KBM-7 (cell line): ENCODE measurements around the gene CCNB1.
"Not testable (repeated sequence)": the region's sequence is repeated elsewhere in the genome, so short reads cannot be mapped to it uniquely, and the experiment has no call there.

Experiments used
- DNase-seq: peaks from one replicate; pipeline ENCODE4 v3.0.0-alpha.2; 2015
- in situ Hi-C: fragments of 300-500 bp; cut with MboI; formaldehyde crosslinking; loops from 2 replicates; pipeline ENCODE4 v1.14.3; 2020; ENCODE audit warnings: low sequenced_read_pairs, low pct_unique_long_range_greater_than_20kb, mixed read lengths

Gene CCNB1

DNA sequence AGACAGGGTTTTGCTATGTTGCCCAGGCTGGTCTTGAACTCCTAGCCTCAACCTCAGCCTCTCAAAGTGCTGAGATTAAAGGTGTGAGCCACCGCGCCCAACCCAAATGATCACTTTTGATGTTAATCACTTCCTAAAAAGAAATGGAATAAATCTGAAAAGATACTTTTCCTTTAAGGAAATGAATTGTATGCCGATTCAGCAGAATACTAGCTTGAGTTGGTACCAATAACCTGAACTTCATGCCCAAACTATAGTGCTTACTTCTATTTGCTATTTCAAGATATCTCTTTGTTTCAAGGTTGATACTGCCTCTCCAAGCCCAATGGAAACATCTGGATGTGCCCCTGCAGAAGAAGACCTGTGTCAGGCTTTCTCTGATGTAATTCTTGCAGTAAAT is 4.0 kb downstream of the CCNB1 start:
- in situ Hi-C loops = no loop called here

DNA sequence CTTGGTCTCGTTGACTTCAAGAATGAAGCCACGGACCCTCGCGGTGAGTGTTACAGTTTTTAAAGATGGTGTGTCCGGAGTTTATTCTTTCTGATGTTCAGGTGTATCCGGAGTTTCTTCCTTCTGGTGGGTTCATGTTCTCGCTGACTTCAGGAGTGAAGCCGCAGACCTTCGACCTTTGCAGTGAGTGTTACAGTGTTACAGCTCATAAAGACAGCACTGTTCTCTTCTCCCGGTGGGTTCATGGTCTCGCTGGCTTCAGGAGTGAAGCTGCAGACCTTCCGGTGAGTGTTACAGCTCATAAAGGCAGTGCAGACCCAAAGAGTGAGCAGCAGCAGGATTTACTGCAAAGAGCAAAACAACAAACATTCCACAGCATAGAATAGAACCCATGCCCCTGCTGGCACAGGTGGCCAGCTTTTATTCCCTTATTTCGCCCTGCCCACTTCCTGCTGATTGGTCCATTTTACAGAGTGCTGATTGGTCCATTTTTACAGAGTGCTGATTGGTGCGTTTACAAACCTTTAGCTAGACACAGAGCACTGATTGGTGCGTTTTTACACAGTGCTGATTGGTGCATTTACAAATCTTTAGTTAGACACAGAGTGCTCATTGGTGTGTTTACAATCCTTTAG is 14.8 kb downstream of the CCNB1 start:
- not testable (repeated sequence) for DNase-seq

More for the DNA sequence above, 4.0 kb downstream of the CCNB1 start:
- DNase-seq = no peak

DNA sequence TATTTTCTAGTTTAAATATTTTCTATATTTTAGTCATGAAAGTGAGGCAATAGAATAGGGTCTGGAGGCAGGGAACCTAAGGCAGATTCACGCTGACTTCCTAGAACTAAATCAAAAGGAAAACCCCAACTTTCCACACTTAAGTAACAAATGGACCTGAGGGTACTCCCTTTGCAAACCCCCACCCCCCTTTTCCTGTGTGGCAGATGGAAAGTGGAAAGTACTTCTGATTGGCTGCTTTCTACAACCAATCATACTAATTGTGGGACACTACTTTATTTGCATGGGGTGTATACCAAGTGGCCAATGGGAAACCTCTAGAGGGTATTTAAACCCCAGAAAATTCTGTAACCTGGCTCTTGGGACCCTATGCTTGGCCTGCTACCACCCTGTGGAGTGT is 17.7 kb downstream of the CCNB1 start:
- in situ Hi-C loops = no loop called here
- no peak for DNase-seq

More for the DNA sequence above, 14.8 kb downstream of the CCNB1 start:
- in situ Hi-C loops = not testable (repeated sequence)

DNA sequence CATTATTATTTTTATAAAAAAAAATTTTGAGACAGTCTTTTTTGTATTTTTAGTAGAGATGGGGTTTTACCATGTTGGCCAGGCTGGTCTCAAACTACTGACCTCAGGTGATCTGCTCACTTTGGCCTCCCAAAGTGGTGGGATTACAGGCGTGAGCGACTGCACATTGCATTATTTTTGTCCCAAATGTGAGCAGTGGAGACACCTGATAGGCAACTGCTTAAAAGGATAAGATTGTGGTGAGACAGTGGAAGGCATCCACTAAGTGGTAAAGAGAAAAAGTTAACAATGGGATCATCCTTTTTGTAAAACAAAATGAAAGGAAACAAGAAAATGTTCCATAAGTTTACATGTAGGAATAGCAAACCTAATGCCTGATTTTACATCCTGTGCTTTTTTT is 20.4 kb downstream of the CCNB1 start:
- no peak for DNase-seq
- in situ Hi-C loops = no loop called here

DNA sequence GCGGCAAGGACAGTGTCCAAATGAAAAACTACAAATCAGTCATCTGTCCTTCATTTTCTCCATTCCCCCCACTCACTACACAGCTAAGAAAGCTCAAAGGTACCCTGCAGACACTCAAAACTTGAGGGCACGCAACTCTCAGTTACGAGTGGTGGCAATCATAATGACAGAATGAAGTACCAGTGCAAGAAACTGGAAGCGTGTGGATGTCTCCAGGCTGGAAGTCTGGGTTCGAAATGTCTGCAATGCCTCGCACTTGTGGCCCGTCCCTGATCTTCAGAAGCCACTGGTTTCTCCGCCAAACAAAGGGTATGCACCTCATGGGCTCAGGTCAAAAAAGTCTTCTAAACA is 21.8 kb downstream of the CCNB1 start:
- DNase-seq = no peak
- in situ Hi-C loops = no loop called here

DNA sequence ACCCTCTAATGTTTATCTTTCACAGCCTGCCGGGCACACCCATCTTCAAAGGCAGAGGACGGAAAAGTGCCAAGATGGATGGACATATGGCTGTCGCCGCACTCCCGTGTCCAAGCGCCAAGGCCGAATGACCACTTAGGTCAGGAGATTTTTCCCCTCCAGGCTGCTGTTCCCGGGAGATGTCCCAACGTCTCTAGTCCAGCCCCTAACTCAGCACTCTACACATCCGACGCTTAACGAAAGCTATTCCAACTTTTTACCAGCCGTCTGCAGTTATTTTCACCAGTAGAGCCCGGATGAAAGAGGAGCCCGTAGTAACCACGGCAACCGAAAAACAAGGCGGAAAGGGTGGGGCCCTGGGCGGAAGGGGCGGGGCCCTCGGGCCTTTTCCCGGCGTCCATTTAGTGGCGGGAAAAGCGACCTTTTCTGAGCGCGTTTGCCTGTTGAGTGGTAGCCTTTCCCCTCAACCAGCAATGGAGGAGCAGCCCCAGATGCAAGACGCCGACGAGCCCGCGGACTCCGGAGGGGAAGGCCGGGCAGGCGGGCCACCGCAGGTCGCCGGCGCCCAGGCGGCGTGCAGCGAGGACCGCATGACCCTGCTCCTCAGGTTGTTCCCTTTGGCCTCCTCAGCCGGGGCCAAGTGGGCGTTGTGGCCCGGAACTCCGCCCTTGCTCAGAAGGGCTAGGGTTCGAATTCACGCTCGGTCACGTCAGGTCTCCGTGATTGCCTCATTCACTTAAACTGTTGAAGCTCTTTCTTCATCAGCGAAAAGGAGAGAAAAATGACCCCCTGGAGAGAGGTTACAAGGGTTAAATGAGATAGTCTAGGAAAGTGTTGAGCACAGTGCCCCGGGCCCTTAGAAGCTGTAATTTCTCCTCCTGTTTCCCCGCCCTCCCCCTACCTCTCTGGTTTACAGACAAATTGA is 22.5 kb downstream of the CCNB1 start, which contains the start of gene CENPH:
Gene CENPH (plus strand): TSS at position 422 of the 925 bp plus-strand sequence. CDS start 52 bp downstream, at position 474.
- DNase-seq = peak; percentile 96
- in situ Hi-C loops = no loop called here

DNA sequence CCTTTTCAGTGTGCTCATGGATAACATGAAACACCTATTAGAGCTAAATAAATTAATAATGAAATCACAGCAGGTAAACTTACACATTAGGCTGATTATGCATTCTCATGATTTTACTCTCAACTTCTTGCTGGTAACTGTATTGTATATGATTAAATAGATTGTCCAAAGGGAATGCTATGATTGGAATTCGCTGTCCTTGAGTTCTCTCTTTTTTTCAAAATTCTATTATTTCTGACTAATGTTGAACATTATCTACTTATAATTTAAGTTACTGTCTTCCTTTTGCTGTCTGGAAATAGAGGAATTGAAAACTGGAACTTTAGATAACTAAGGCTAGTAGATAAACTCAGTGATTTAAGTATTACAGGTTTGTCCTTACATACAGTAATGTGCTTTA is 35.5 kb downstream of the CCNB1 start:
- DNase-seq = no peak

DNA sequence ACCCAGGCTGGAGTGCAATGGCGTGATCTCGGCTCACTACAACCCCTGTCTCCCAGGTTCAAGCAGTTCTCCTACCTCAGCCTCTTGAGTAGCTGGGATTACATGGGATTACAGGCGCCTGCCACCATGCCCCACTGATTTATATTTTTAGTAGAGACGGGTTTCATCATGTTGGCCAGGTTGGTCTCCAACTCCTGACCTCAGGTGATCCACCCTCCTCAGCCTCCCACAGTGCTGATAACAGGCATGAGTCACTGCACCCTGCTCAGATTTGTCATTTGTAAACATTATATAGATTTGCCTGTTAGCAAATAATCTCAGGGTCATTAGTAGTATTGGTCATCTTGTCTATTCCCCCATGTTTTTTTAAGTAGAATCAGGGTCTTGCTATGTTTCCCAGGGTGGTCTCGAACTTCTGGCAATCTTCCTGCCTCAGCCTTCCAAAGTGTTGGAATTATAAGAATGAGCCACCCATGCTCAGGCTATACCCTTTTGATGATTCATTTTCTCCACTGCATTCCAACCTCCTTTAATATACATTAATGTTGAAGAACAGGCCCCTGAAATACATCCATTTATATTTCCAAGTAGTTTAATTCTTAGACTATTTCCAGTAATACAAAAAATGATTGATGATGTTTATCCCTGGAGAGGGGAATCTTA is 39.7 kb downstream of the CCNB1 start:
- in situ Hi-C loops = no loop called here
- DNase-seq = no peak

More for the DNA sequence above, 35.5 kb downstream of the CCNB1 start:
- in situ Hi-C loops = no loop called here

DNA sequence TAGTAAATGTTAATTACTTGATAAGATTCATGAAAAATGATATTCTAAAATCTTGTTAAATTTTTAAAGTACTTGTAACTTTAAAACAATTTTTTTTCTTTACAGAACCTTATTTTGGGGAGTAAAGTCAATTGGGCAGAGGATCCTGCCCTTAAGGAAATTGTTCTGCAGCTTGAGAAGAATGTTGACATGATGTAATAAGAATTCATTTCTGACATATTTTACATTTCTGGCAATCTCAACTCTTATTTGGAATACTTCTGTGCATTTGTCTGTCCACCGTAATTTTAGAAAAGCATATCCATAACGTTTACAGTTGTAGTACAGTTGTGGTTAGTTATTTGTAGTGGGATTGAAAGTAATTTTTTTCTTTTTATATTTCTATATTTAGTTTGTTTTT is 42.7 kb downstream of the CCNB1 start:
- in situ Hi-C loops = no loop called here
- no peak for DNase-seq

DNA sequence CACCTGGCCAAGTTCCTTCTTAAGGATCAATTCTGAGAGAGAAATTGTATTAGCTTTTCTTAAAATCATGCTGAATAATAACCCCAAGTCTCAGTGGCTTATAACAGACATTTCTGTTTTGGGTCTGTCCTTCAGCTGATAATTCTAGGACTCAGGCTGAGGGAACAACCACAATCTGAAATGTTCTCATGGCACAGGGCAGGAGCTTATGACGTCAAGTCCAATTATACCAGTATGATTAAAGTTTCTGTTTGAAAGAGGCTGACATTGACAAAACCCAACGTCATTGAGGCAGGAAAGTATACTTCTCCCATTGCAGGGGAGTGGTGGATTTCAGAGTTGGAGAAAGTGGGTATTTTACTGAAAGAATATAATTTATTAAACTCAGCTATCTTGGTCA is 44.2 kb downstream of the CCNB1 start:
- in situ Hi-C loops = no loop called here
- no peak for DNase-seq

DNA sequence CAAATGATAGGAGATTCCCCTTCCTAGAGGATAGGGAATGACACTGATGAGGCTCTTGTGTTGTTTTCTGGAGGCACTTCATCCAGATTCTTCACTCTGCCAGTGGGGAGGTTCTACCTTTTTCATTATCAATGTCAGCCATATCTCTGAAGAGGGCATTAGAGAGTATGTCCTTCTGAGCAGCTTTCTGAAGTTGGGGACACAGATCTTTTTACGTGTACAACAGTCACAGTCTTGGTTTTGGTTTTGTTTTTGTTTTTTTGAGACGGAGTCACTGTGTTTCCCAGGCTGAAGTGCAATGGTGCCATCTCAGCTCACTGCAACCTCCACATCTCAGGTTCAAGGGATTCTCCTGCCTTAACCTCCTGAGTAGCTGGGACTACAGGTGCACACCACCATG is 45.1 kb downstream of the CCNB1 start:
- DNase-seq = no peak
- in situ Hi-C loops = no loop called here

DNA sequence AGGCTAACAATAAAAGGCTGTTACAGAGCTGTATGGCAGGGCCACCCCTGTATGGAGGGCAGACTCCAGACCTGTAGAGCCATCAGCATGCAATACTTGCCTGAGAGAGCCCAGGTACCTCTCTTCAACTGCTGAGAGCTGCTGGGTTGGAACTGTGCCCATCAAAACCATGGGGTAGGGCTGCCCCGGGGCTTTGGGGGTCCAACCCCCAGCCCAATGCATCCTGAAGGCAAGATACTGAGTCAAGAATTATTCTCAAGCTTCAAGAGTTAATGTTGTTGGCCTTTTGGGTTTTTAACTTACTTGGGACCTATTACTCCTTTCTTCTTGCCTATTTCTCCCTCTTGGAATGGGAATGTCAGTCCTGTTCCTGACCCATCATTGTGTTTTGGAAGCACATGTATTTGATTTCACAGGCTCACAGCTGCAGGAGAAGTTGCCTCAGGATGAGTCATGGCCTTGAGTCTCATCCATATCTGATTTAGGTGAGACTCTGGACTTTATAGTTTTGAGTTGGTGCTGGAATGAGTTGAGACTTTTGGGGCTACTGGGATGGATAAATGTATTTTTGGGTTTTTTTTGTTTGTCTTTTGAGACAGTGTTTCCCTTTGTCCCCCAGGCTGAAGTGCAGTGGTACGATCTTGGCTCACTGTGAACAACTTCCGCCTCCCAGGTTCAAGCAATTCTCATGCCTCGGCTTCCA is 46.7 kb downstream of the CCNB1 start:
- in situ Hi-C loops = no loop called here

DNA sequence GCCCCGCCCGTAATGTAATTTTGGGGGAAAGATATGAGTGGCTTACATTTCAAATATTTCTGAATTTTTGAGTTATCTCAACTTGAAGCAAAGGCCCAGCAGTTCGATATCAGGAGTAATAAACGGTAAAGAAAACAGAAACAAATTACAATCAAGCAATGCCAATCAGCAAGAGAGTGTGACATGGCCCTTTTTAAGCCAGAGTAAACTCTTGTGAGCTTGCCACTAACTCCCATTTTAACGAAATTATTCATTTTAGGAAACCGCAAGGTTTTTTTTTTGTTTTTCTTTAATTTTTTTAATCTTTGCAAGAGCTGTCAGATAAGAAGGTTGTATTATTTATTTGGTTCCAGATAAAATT is 50.2 kb downstream of the CCNB1 start:
- in situ Hi-C loops = no loop called here
- DNase-seq = no peak

More for the DNA sequence above, 46.7 kb downstream of the CCNB1 start:
- DNase-seq = no peak

DNA sequence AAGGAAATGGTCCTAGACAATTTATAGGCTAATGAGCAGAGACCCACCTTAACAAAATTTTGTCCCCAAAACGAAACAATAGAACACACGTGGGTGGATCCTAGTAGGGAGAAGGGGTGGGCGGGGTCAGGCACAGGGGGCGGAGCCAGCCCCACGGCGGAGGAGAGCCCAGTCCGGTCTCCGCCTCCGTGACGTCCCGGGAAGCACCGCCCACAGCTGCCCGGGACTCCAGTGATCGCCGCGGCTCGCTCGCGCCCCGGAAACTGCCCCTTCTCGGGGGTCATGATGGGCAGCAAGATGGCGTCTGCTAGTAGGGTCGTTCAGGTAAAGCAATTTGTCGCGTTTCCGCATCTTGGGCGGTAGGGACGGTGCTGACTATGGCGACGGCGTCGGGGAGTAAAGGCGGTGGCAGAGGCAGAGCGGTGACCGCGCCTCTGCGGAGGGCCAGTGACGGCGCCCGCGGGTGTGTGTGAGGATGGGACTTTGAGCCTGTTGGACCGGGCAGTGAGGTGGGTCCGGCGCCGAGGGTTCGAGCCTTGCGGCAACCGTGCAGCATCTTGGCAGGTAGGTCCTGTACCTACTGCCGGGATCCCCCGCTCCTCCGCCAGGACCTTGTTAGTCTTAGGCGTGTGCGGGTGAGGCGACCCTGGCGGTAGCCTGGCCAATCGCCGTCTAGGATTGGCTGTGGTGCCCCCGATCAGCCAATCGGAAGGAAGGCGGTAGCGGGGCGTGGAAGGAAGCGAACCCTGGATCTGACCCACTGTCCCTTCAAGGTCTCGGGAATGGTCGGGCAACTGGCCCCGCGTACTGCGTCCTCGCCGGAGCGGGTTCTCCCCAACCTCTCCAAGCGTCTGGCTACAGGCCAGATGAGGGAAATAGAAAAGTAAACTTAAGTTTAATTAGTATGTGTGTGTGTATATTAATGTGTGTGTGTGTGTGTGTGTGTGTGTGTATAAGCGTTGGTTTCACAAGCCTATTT is 50.9 kb downstream of the CCNB1 start:
- DNase-seq = peak; percentile 93
- in situ Hi-C loops = no loop called here

DNA sequence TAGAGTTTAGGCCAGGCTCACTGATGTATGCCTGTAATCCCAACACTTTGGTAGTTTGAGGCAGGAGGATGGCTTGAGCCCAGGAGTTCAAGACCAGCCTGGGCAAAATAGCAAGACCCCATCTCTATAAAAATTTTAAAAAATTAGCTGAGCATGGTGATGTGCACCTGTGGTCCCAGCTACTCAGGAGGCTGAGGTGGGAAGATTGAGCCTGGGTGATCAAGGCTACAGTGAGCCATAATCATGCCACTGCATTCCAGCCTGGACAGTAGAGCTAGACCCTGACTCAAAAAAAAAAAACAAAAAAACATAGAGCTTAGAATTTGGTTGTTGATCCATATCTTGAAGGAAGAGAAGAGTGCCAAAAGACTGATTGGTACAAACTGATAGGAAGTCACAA is 53.0 kb downstream of the CCNB1 start:
- in situ Hi-C loops = no loop called here

DNA sequence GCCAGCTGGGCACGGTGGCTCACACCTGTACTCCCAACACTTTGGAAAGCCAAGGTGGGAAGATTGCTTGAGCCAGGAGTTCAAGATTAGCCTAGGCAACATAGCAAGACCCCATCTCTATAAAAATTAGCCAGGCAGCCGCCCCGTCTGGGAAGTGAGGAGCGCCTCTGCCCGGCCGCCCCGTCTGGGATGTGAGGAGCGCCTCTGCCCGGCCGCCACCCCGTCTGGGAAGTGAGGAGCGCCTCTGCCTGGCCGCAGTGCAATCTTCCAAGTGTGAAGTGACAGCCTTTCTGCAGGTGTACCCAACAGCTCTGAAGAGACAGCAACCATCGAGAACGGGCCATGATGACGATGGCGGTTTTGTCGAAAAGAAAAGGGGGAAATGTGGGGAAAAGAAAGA is 53.4 kb downstream of the CCNB1 start:
- DNase-seq, in situ Hi-C loops: not testable (repeated sequence)

More for the DNA sequence above, 53.0 kb downstream of the CCNB1 start:
- DNase-seq = no peak

DNA sequence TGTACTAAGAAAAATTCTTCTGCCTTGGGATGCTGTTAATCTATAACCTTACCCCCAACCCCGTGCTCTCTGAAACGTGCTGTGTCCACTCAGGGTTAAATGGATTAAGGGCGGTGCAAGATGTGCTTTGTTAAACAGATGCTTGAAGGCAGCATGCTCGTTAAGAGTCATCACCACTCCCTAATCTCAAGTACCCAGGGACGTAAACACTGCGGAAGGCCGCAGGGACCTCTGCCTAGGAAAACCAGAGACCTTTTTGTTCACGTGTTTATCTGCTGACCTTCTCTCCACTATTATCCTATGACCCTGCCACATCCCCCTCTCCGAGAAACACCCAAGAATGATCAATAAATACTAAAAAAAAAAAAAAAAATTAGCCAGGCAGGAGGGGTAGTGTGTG is 53.9 kb downstream of the CCNB1 start:
- DNase-seq, in situ Hi-C loops: not testable (repeated sequence)

DNA sequence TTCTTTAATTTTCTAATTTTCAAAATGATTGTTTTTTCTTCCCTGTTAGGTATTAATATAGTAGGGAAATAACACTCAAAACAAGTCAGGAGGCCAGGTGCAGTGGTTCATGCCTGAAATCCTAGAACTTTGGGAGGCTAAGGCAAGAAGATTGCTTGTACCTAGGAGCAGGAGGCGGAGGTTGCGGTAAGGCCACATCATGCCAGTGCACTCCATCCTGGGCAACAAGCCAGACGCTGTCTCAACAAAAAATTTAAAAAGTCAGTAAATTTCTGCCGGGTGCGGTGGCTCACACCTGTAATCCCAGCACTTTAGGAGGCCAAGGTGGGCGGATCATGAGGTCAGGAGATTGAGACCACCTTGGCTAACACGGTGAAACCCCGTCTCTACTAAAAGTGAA is 57.6 kb downstream of the CCNB1 start:
- DNase-seq = no peak
- in situ Hi-C loops = no loop called here
